Epidermal melanocyte (primary cell): ENCODE results near the gene POM121.
"Not testable (repeated sequence)": the region's sequence is repeated elsewhere in the genome, so short reads cannot be mapped to it uniquely, and the experiment has no call there.

Experiments used
- DNase-seq: peaks from one replicate; pipeline ENCODE4 v3.0.0; 2011; ENCODE audit warnings: low spot score; ENCODE audit not compliant: insufficient read length

POM121 gene

DNA sequence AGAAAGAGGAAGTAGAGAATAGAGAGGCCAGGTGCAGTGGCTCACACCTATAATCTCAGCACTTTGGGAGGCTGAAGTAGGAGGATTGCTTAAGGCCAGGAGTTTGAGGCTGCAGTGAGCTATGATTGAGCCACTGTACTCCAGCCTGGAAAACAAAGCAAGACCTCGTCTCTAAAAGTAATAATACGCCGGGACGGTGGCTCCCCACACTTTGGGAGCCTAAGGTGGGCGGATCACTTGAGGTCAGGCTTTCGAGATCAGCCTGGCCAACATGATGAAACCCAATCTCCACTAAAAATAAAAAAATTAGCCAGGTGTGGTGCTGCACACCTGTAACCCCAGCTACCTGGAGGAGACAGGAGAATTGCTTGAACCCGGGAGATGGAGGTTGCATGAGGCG is 70.6 kb downstream of the POM121 start:
- DNase-seq, result not testable (repeated sequence)

GRCh38 chr7:72997447-72997846 is 72.6 kb downstream of the POM121 start:
- not testable (repeated sequence) for DNase-seq

DNA sequence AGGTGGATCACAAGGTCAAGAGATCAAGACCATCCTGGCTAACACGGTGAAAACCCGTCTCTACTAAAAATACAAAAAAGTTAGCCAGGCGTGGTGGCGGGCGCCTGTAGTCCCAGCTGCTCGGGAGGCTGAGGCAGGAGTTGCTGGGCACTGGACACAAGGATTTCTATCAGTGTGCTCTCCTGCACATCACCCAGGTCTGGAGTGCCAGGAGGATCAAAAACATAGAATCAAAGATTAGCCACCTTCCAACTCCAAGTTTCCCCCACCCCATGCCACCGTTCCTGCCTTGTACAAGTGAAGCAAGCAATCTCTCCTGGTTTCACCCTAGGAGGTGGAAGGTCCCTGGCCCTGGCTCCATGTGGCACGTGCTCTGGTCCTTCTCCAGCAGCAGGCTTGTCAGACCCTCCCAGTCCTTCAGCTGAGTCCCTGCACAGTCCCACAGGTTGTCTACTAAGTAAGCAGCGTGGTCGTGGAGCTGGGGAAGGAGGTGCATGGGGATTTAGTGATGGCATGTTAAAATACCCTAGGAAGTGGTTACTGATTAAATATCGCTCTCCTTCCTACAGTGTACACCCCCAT is 73.1 kb downstream of the POM121 start:
- not testable (repeated sequence) for DNase-seq
